H7 (cell line): ENCODE measurements around the gene SELP. TPM values are rescaled to one million over a fixed set of nuclear protein-coding genes. Genes with fewer than 3 reads are reported as not detected.

ENCODE experiments used
- DNase-seq: peaks from one replicate; pipeline ENCODE4 v3.0.0; 2012
- H3K27me3 ChIP-seq: 2 replicates; pipeline ENCODE4 v1.6.0; 2011; ENCODE audit warnings: mild to moderate bottlenecking, low read length; ENCODE audit not compliant: control insufficient read depth, insufficient read depth
- H3K36me3 ChIP-seq: replicated peaks from 2 replicates; pipeline ENCODE4 v1.5.1; 2011; ENCODE audit warnings: low read length; ENCODE audit not compliant: control insufficient read depth, insufficient read depth
- H3K4me3 ChIP-seq: 2 replicates; pipeline ENCODE4 v1.5.1; 2011; ENCODE audit warnings: low read depth, mild to moderate bottlenecking, control low read depth, low read length, moderate library complexity; ENCODE audit not compliant: insufficient read depth
- total RNA-seq: library from RNA; depleted of rRNA; stranded (reverse); fragments of >200 nt; shearing (Covaris generic); gene quantifications from 2 replicates; pipeline ENCODE4 v1.2.3, GENCODE V29; 2014

Gene SELP
- total RNA-seq, 1 experiment from 2014 or later = not detected

GRCh38 chr1:169576241-169576934 is 53.5 kb downstream of the SELP start:
- H3K36me3 ChIP-seq = no peaks in the 10 kb centered on the region
- DNase-seq = no peak
- no peaks in the 10 kb centered on the region; the same call in 1 of the 2 replicates for H3K27me3 ChIP-seq
- H3K4me3 ChIP-seq = no peak overlapping the region

GRCh38 chr1:169574336-169574735 is 55.6 kb downstream of the SELP start:
- DNase-seq = no peak
- Histone ChIP-seq H3K27me3 (no peaks in the 10 kb centered on the region; the same call in 1 of the 2 replicates), H3K36me3 (no peaks in the 10 kb centered on the region), H3K4me3 (no peak overlapping the region)

GRCh38 chr1:169572187-169572586 is 57.7 kb downstream of the SELP start:
- H3K4me3 ChIP-seq = no peak overlapping the region
- DNase-seq = no peak
- no peaks in the 10 kb centered on the region for H3K27me3 ChIP-seq
- no peaks in the 10 kb centered on the region for H3K36me3 ChIP-seq

GRCh38 chr1:169571450-169571849 is 58.5 kb downstream of the SELP start:
- Histone ChIP-seq H3K4me3 (no peak overlapping the region), H3K36me3 (no peaks in the 10 kb centered on the region), H3K27me3 (no peaks in the 10 kb centered on the region)
- no peak for DNase-seq

- Histone ChIP-seq H3K4me3 (no peak overlapping the region), H3K36me3 (no peaks in the 10 kb centered on the region), H3K27me3 (no peaks in the 10 kb centered on the region)
- no peak for DNase-seq
These were observed 59.8 kb downstream of the SELP start for GRCh38 chr1:169570172-169570574.

- DNase-seq = no peak
- Histone ChIP-seq H3K4me3 (no peak overlapping the region), H3K36me3 (no peaks in the 10 kb centered on the region), H3K27me3 (no peaks in the 10 kb centered on the region)
These were observed 61.4 kb downstream of the SELP start for GRCh38 chr1:169568497-169568896.

- no peaks in the 10 kb centered on the region for H3K27me3 ChIP-seq
- no peaks in the 10 kb centered on the region for H3K36me3 ChIP-seq
- no peak overlapping the region for H3K4me3 ChIP-seq
- no peak for DNase-seq
These were observed 64.3 kb downstream of the SELP start for GRCh38 chr1:169565335-169566271.

GRCh38 chr1:169563650-169564049 is 66.3 kb downstream of the SELP start:
- Histone ChIP-seq H3K27me3 (no peaks in the 10 kb centered on the region), H3K36me3 (no peaks in the 10 kb centered on the region), H3K4me3 (no peak overlapping the region)
- no peak for DNase-seq

GRCh38 chr1:169563019-169563615 is 66.8 kb downstream of the SELP start:
- H3K36me3 ChIP-seq = no peaks in the 10 kb centered on the region

GRCh38 chr1:169561692-169562091 is 68.2 kb downstream of the SELP start:
- Histone ChIP-seq H3K27me3 (no peaks in the 10 kb centered on the region), H3K36me3 (no peaks in the 10 kb centered on the region), H3K4me3 (no peak overlapping the region)
- DNase-seq = no peak

More at GRCh38 chr1:169563019-169563615, 66.8 kb downstream of the SELP start:
- no peak for DNase-seq
- Histone ChIP-seq H3K27me3 (no peaks in the 10 kb centered on the region), H3K4me3 (no peak overlapping the region)

- no peaks in the 10 kb centered on the region for H3K27me3 ChIP-seq
- no peak for DNase-seq
- no peak overlapping the region for H3K4me3 ChIP-seq
- H3K36me3 ChIP-seq = no peaks in the 10 kb centered on the region
These were observed 72.8 kb downstream of the SELP start for GRCh38 chr1:169557131-169557530.

GRCh38 chr1:169550294-169550693 is 79.6 kb downstream of the SELP start:
- DNase-seq = peak; percentile 45
- H3K4me3 ChIP-seq = no peak overlapping the region
- no peaks in the 10 kb centered on the region; the same call in 1 of the 2 replicates for H3K27me3 ChIP-seq
- no peaks in the 10 kb centered on the region for H3K36me3 ChIP-seq

GRCh38 chr1:169548282-169548681 is 81.6 kb downstream of the SELP start:
- Histone ChIP-seq H3K27me3 (no peaks in the 10 kb centered on the region; the same call in 1 of the 2 replicates), H3K36me3 (no peaks in the 10 kb centered on the region), H3K4me3 (no peak overlapping the region)
- no peak for DNase-seq

- peak; percentile 13 for DNase-seq
These were observed 83.6 kb downstream of the SELP start for GRCh38 chr1:169546087-169546995.

More at GRCh38 chr1:169546087-169546995, 83.6 kb downstream of the SELP start:
- no peaks in the 10 kb centered on the region for H3K36me3 ChIP-seq
- H3K4me3 ChIP-seq = no peak overlapping the region
- no peaks in the 10 kb centered on the region; the same call in 1 of the 2 replicates for H3K27me3 ChIP-seq
